SU-DHL-6 (cell line): ENCODE data around the gene SH3BP5.

Source experiments
- H2AFZ ChIP-seq: fragments of 200-600 bp; sonication (generic); 2 replicates; pipeline ENCODE4 v1.6.1; 2014; ENCODE audit warnings: low read depth, mild to moderate bottlenecking, moderate library complexity, mixed read lengths, antibody characterized with exemption, low read length; ENCODE audit not compliant: severe bottlenecking
- H3F3A ChIP-seq: fragments of 200-600 bp; shearing (Covaris generic); 2 replicates; pipeline ENCODE4 v1.6.0; 2016; ENCODE audit warnings: antibody characterized with exemption, mild to moderate bottlenecking; ENCODE audit not compliant: insufficient read depth
- H3K27ac ChIP-seq: fragments of 200-600 bp; sonication (generic); 2 replicates; pipeline ENCODE4 v1.5.1; 2016; ENCODE audit warnings: low read depth, mild to moderate bottlenecking, low read length, moderate library complexity, mixed read lengths
- H3K27me3 ChIP-seq: fragments of 200-600 bp; sonication (generic), shearing (Covaris generic); 2 replicates; pipeline ENCODE4 v1.6.0; 2014; ENCODE audit warnings: mild to moderate bottlenecking, low read length
- H3K36me3 ChIP-seq: fragments of 200-600 bp; sonication (generic); 2 replicates; pipeline ENCODE4 v1.6.1; 2014; ENCODE audit warnings: mild to moderate bottlenecking, low read length, mixed read lengths
- H3K4me2 ChIP-seq: fragments of 300-600, 200-600 bp; shearing (Covaris generic), sonication (generic); 2 replicates; pipeline ENCODE4 v1.6.0; 2014; ENCODE audit warnings: low read length, low read depth, mild to moderate bottlenecking; ENCODE audit not compliant: poor library complexity, severe bottlenecking
- H3K4me3 ChIP-seq: fragments of 200-600 bp; sonication (generic); 2 replicates; pipeline ENCODE4 v1.5.1; 2014; ENCODE audit warnings: antibody characterized with exemption, low read length, mild to moderate bottlenecking, mixed read lengths; ENCODE audit not compliant: insufficient read depth, poor library complexity, severe bottlenecking
- H3K79me2 ChIP-seq: fragments of 200-600 bp; sonication (generic); 2 replicates; pipeline ENCODE4 v1.6.1; 2014; ENCODE audit warnings: mild to moderate bottlenecking, low read length, moderate library complexity; ENCODE audit not compliant: insufficient read depth
- H3K9ac ChIP-seq: fragments of 200-600 bp; sonication (generic); 2 replicates; pipeline ENCODE4 v1.7.0; 2014; ENCODE audit warnings: mild to moderate bottlenecking, low read length
- H3K9me2 ChIP-seq: fragments of 200-600 bp; sonication (generic); replicated peaks from 2 replicates; pipeline ENCODE4 v1.6.1; 2014; ENCODE audit warnings: low read length; ENCODE audit not compliant: insufficient read depth
- H3K9me3 ChIP-seq: fragments of 200-600 bp; sonication (generic); 2 replicates; pipeline ENCODE4 v1.6.1; 2014; ENCODE audit warnings: low read length, mixed read lengths; ENCODE audit not compliant: insufficient read depth
- H4K20me1 ChIP-seq: fragments of 200-600 bp; sonication (generic); 2 replicates; pipeline ENCODE4 v1.6.1; 2014; ENCODE audit warnings: low read depth, mild to moderate bottlenecking, antibody characterized with exemption, low read length, moderate library complexity, mixed read lengths
- EZH2phosphoT487 ChIP-seq: fragments of 200-600 bp; sonication (generic), shearing (Covaris generic); conservative IDR thresholded peaks from 2 replicates; pipeline ENCODE4 v1.6.1; 2018; ENCODE audit warnings: mild to moderate bottlenecking, antibody characterized with exemption, low read length, moderate library complexity, mixed read lengths
- TF ChIP-seq, protein P1 (sequence below): fragments of 200-600 bp; sonication (generic); IDR thresholded peaks from one replicate; pipeline ENCODE4 v1.5.1; 2017; ENCODE audit warnings: antibody characterized with exemption, mild to moderate bottlenecking, low read length, moderate library complexity; ENCODE audit not compliant: insufficient read depth, poor library complexity, severe bottlenecking

The SH3BP5 gene

DNA sequence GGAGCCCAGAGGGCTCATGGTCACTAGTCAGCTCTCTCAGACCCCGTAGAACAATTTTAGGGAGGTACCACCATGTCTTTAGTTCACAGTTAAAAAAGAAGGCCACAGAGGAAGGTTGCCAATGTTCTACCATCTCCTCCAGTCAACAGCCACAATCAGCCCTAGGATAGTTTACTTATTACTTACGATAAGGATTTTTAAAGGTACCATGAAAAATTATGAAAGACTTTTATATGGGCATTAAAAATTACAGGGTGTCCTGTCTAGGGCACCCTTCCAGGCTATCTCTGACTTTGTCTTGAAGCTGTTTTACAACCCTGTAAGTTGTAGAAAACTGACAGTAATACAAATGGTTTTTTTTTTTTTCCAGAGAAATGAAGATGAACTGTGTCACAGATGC, 68.5 kb downstream of the SH3BP5 start:
- Histone ChIP-seq H3K27ac (no peak overlapping the region), H3K9me2 (no peaks in the 10 kb centered on the region), H3K27me3 (no peaks in the 10 kb centered on the region), H3K79me2 (no peaks in the 10 kb centered on the region), H2AFZ (no peak overlapping the region), H3K36me3 (no peaks in the 10 kb centered on the region), H3K4me3 (no peak overlapping the region), H3K9me3 (no peaks in the 10 kb centered on the region), H3K4me2 (no peak overlapping the region), H3F3A (no peaks in the 10 kb centered on the region), H3K9ac (no peak overlapping the region), H4K20me1 (no peaks in the 10 kb centered on the region)
- TF ChIP-seq EZH2phosphoT487 = no peak
- TF ChIP-seq, protein P1, sequence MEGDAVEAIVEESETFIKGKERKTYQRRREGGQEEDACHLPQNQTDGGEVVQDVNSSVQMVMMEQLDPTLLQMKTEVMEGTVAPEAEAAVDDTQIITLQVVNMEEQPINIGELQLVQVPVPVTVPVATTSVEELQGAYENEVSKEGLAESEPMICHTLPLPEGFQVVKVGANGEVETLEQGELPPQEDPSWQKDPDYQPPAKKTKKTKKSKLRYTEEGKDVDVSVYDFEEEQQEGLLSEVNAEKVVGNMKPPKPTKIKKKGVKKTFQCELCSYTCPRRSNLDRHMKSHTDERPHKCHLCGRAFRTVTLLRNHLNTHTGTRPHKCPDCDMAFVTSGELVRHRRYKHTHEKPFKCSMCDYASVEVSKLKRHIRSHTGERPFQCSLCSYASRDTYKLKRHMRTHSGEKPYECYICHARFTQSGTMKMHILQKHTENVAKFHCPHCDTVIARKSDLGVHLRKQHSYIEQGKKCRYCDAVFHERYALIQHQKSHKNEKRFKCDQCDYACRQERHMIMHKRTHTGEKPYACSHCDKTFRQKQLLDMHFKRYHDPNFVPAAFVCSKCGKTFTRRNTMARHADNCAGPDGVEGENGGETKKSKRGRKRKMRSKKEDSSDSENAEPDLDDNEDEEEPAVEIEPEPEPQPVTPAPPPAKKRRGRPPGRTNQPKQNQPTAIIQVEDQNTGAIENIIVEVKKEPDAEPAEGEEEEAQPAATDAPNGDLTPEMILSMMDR = no peak

DNA sequence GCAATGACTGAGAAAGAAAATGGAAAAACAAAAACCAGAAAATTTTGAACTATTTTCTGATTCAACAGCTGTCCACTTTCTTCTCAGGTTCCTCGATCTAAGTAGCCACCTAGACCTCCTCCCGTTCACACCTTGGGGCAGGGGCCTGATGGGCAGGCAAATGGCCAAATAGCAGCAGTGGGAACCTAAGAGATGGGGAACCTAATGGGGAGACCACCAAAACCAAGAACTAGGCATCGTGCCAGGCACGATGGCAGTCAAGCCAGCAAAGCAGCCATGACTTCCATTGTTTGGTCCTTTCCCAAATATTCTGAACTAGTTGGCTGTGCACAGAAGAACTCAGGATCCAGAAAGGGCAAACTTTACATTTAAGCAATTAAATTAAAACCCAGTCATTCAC, 69.3 kb downstream of the SH3BP5 start:
- no peak overlapping the region for H3K27ac ChIP-seq
- H3K9me3 ChIP-seq = no peaks in the 10 kb centered on the region
- no peak overlapping the region for H2AFZ ChIP-seq
- TF ChIP-seq, protein P1 = no peak
- no peak overlapping the region for H3K4me2 ChIP-seq
- H3F3A ChIP-seq = no peaks in the 10 kb centered on the region
- no peaks in the 10 kb centered on the region for H4K20me1 ChIP-seq
- no peaks in the 10 kb centered on the region for H3K79me2 ChIP-seq
- H3K4me3 ChIP-seq = no peak overlapping the region
- no peaks in the 10 kb centered on the region for H3K9me2 ChIP-seq
- H3K9ac ChIP-seq = no peak overlapping the region
- no peaks in the 10 kb centered on the region for H3K36me3 ChIP-seq
- H3K27me3 ChIP-seq = no peaks in the 10 kb centered on the region

DNA sequence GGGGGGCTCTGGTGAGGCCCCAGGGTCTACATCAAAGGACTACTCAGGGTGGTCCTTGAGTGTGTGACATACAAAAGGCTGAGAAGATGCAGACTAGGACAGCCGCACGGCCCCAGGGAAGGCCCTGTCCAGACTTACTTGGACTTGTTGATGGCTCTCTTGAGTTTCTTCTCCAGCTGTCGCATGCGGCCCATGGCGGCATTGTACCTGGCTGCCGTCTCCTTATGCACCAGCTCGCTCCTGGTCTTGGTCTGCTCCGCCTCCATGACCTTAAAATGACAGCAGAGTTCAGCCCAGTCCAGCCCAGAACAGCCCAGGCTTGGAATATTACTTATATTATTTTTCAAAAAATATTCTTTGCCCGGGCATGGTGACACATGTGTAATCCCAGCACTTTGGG, 70.4 kb downstream of the SH3BP5 start:
- no peaks in the 10 kb centered on the region for H4K20me1 ChIP-seq
- no peaks in the 10 kb centered on the region for H3K9me2 ChIP-seq
- H3K36me3 ChIP-seq = no peaks in the 10 kb centered on the region

More for the DNA sequence above, 70.4 kb downstream of the SH3BP5 start:
- Histone ChIP-seq H3F3A (no peaks in the 10 kb centered on the region), H3K9me3 (no peaks in the 10 kb centered on the region), H3K4me3 (no peak overlapping the region), H3K4me2 (no peak overlapping the region), H3K79me2 (no peaks in the 10 kb centered on the region), H2AFZ (no peak overlapping the region), H3K27ac (no peak overlapping the region), H3K27me3 (no peaks in the 10 kb centered on the region), H3K9ac (no peak overlapping the region)
- TF ChIP-seq, protein P1 = no peak
- no peak for TF ChIP-seq EZH2phosphoT487
